HCT116 (cell line): Measurements from ENCODE around the gene NELFB. TPM values are rescaled to one million over a fixed set of nuclear protein-coding genes. Genes with fewer than 3 reads are reported as not detected.
"Not testable (repeated sequence)": the region's sequence is repeated elsewhere in the genome, so short reads cannot be mapped to it uniquely, and the experiment has no call there.

ENCODE experiments used
- ATAC-seq: fragments of 200-7000 bp; cut with Tn5 transposase; 2 replicates; pipeline ENCODE4 v1.9.1; 2020; ENCODE audit warnings: mild to moderate bottlenecking, moderate library complexity
- BruUV-seq: library from RNA; stranded (reverse); fragments of 400-500 nt; replicated peaks from 2 replicates; lab custom pipeline; 2021; lab: Mats Ljungman, UMichigan
- CTCF ChIA-PET: fragments of 300-600 bp; sonication (Branson Sonifier 250); formaldehyde crosslinking; loops from one replicate; lab custom pipeline; 2021; ENCODE audit warnings: antibody characterized with exemption; lab: Charles Lee
- POLR2A ChIA-PET: fragments of 300-600, 350-600 bp; sonication (Branson Sonifier 250); formaldehyde crosslinking; loops from one replicate; lab custom pipeline; 2021; ENCODE audit warnings: antibody characterized with exemption; lab: Charles Lee
- RAD21 ChIA-PET, 2 experiments: fragments of 300-600 bp; sonication (Branson Sonifier 250); formaldehyde crosslinking; loops; one replicate each; lab custom pipeline; 2023; ENCODE audit warnings: low total read pairs in 2 of 2; ENCODE audit not compliant: uncharacterized antibody in 2 of 2, unreplicated experiment in 2 of 2, low non-redundant PET in 1 of 2; lab: Charles Lee
- DNase-seq: peaks from one replicate; pipeline ENCODE4 v3.0.0-alpha.2; 2010; ENCODE audit warnings: low read depth, low spot score
- H2AFZ ChIP-seq: fragments of 200-600 bp; shearing (Covaris generic), sonication (generic); 2 replicates; pipeline ENCODE4 v1.6.1; 2017; ENCODE audit warnings: low read depth, mixed run types, mixed read lengths, antibody characterized with exemption, low read length; ENCODE audit not compliant: poor library complexity, severe bottlenecking
- H3K27ac ChIP-seq: 2 replicates; pipeline ENCODE4 v1.5.1; 2012; ENCODE audit warnings: low read depth, low read length
- H3K27me3 ChIP-seq: fragments of 200-600 bp; sonication (generic); 2 replicates; pipeline ENCODE4 v1.6.1; 2016; ENCODE audit warnings: mixed run types, low read length, mixed read lengths; ENCODE audit not compliant: insufficient read depth
- H3K36me3 ChIP-seq, 2 experiments: fragments of 200-500 bp in 1 of 2; fragments of 200-600 bp in 1 of 2; sonication (Bioruptor generic) in 1 of 2; sonication (generic) in 1 of 2; 2 replicates each; pipeline versions ENCODE4 v1.5.1 to v1.6.1; 2014 to 2016; ENCODE audit warnings: low read length in 2 of 2, inconsistent platforms in 1 of 2, mixed read lengths in 1 of 2, mixed run types in 1 of 2; ENCODE audit not compliant: insufficient read depth in 2 of 2, control insufficient read depth in 1 of 2
- H3K4me1 ChIP-seq, 2 experiments: fragments of 200-600 bp in 1 of 2; sonication (generic) in 1 of 2; 2 replicates each; pipeline versions ENCODE4 v1.5.1 to v1.6.1; 2012 to 2017; ENCODE audit warnings: low read length in 2 of 2, inconsistent platforms in 1 of 2, mild to moderate bottlenecking in 1 of 2, mixed read lengths in 1 of 2, mixed run types in 1 of 2, moderate library complexity in 1 of 2; ENCODE audit not compliant: insufficient read depth in 2 of 2, control insufficient read depth in 1 of 2
- H3K4me2 ChIP-seq: fragments of 200-600 bp; sonication (generic); 2 replicates; pipeline ENCODE4 v1.6.1; 2017; ENCODE audit warnings: mixed run types, low read length, mixed read lengths
- H3K4me3 ChIP-seq, 2 experiments: fragments of 200-600 bp in 1 of 2; sonication (generic) in 1 of 2; replicated peaks in 1 of 2; 2 replicates each; pipeline ENCODE4 v1.5.1; 2011 to 2016; ENCODE audit warnings: low read length in 2 of 2, control low read depth in 1 of 2, low read depth in 1 of 2, mild to moderate bottlenecking in 1 of 2, mixed read lengths in 1 of 2, mixed run types in 1 of 2
- H3K79me2 ChIP-seq: fragments of 200-600 bp; sonication (generic); 2 replicates; pipeline ENCODE4 v1.6.1; 2017; ENCODE audit warnings: mild to moderate bottlenecking, mixed run types, low read length, moderate library complexity, mixed read lengths; ENCODE audit not compliant: insufficient read depth
- H3K9ac ChIP-seq: fragments of 200-600 bp; sonication (generic); 2 replicates; pipeline ENCODE4 v1.6.1; 2016; ENCODE audit warnings: low read length, mixed read lengths
- H3K9me2 ChIP-seq: fragments of 200-600 bp; sonication (generic), shearing (Covaris generic); 2 replicates; pipeline ENCODE4 v1.6.1; 2017; ENCODE audit warnings: mixed run types, mild to moderate bottlenecking, moderate library complexity; ENCODE audit not compliant: insufficient read depth
- H3K9me3 ChIP-seq, 2 experiments: fragments of 200-500 bp in 1 of 2; fragments of 200-600 bp in 1 of 2; sonication (Bioruptor generic) in 1 of 2; sonication (generic) in 1 of 2; 2 replicates each; pipeline ENCODE4 v1.6.1; 2014 to 2017; ENCODE audit warnings: low read length in 2 of 2, mixed read lengths in 2 of 2, inconsistent platforms in 1 of 2, low read depth in 1 of 2, mild to moderate bottlenecking in 1 of 2, mixed run types in 1 of 2, moderate library complexity in 1 of 2; ENCODE audit not compliant: control insufficient read depth in 1 of 2, insufficient read depth in 1 of 2
- H4K20me1 ChIP-seq: fragments of 200-600 bp; sonication (generic), shearing (Covaris generic); 2 replicates; pipeline ENCODE4 v1.6.1; 2017; ENCODE audit warnings: mixed run types, mild to moderate bottlenecking, moderate library complexity; ENCODE audit not compliant: insufficient read depth
- CEBPB ChIP-seq: IDR thresholded peaks from 2 replicates; pipeline ENCODE4 v1.6.1; 2012; ENCODE audit warnings: low read depth
- RAD21 ChIP-seq: IDR thresholded peaks from 2 replicates; pipeline ENCODE4 v1.6.1; 2012; ENCODE audit warnings: low read depth, mild to moderate bottlenecking
- ZFX ChIP-seq: fragments of 450-650 bp; IDR thresholded peaks from 2 replicates; pipeline ENCODE4 v1.6.1; 2017
- intact Hi-C: fragments of 100-400 bp; cut with micrococcal nuclease; formaldehyde crosslinking; loops from 2 replicates; pipeline ENCODE4 v1.10.0; 2022
- total RNA-seq: library from RNA; stranded (reverse); gene quantifications from one replicate; pipeline ENCODE4 v1.2.1, GENCODE V29; 2021; ENCODE audit not compliant: unreplicated experiment
- TF ChIP-seq, protein P1 (sequence below): IDR thresholded peaks from 2 replicates; pipeline ENCODE4 v1.6.1; 2011; ENCODE audit warnings: mild to moderate bottlenecking, low read length, moderate library complexity; ENCODE audit not compliant: insufficient replicate concordance; ENCODE audit errors: extremely low read depth

The NELFB gene
- total RNA-seq, 1 experiment from 2014 or later, result 86.4 TPM

DNA sequence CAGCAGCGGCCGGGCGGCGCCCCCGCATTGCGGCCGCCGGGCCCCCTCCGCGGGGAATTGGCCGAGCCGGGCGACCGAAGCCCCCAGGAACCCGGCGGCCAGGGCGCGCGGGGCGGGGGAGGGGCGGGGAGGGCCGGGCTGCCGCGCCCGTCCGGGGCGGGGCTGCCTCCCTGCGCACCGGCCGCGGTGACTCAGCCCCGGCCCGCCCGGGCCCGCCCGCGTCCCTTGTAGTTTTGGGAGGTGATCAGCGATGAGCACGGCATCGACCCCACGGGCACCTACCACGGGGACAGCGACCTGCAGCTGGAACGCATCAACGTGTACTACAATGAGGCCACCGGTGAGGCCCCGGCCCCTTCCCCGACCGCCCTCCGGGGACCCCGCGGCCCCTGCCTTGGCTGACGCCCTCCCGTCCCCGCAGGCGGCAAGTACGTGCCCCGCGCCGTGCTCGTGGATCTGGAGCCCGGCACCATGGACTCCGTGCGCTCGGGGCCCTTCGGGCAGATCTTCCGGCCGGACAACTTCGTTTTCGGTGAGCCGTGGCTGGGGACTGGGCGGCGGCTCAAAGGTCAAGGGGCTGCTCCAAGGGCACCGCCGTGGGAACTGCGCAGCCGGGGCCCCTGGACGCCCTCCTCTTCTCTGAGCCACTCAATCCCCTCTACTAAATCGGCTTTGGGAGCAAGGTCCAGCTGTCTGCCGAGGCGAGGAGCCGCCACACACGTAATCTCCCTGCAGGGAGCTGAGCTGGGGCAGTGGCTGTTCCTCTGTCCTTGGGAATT, 13.4 kb upstream of the NELFB start:
- peak; percentile 14 for ATAC-seq

DNA sequence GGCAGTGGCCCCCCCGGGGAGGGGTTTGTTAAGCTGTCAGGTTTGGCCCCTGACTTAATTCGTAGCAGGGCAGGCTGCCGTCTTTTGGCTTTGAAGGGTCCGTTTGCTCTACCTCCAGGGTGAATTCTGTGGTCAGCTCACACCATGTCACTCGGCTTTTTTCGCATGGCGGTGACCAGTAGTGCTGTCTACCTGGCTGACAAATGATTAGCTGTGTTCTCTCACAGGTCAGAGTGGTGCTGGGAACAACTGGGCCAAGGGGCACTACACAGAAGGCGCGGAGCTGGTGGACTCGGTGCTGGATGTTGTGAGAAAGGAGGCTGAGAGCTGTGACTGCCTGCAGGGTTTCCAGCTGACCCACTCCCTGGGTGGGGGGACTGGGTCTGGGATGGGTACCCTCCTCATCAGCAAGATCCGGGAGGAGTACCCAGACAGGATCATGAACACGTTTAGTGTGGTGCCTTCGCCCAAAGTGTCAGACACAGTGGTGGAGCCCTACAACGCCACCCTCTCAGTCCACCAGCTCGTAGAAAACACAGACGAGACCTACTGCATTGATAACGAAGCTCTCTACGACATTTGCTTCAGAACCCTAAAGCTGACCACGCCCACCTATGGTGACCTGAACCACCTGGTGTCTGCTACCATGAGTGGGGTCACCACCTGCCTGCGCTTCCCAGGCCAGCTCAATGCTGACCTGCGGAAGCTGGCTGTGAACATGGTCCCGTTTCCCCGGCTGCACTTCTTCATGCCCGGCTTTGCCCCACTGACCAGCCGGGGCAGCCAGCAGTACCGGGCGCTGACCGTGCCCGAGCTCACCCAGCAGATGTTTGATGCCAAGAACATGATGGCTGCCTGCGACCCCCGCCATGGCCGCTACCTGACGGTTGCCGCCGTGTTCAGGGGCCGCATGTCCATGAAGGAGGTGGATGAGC, 12.6 kb upstream of the NELFB start:
- Histone ChIP-seq H3K9ac (peak overlapping the region; percentile 93), H3K27me3 (no peaks in the 10 kb centered on the region), H3K4me2 (peak overlapping the region; percentile 98), H3K9me3 (no peaks in the 10 kb centered on the region)
- DNase-seq (no peak), ATAC-seq (no peak)
- intact Hi-C loops, result no loop called here
- TF ChIP-seq, protein P1, sequence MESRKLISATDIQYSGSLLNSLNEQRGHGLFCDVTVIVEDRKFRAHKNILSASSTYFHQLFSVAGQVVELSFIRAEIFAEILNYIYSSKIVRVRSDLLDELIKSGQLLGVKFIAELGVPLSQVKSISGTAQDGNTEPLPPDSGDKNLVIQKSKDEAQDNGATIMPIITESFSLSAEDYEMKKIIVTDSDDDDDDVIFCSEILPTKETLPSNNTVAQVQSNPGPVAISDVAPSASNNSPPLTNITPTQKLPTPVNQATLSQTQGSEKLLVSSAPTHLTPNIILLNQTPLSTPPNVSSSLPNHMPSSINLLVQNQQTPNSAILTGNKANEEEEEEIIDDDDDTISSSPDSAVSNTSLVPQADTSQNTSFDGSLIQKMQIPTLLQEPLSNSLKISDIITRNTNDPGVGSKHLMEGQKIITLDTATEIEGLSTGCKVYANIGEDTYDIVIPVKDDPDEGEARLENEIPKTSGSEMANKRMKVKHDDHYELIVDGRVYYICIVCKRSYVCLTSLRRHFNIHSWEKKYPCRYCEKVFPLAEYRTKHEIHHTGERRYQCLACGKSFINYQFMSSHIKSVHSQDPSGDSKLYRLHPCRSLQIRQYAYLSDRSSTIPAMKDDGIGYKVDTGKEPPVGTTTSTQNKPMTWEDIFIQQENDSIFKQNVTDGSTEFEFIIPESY, result no peak
- TF ChIP-seq, all 23 proteins: peak for 0
- peak overlapping the region; percentile 85 to 96 for H3K4me3 ChIP-seq
- ChIA-PET RAD21 (interaction anchor here in 1 of 2 experiments (0.6 kb wide), 1 partner anchor 44 kb away, joined by 4 read pairs; no protein-coding TSS in a partner anchor), POLR2A (interaction anchor here (0.7 to 1.7 kb wide), 9 partner anchors 10 to 166 kb away, joined by 3 to 13 read pairs (median 3); partner anchors contain the start of genes NELFB, RNF224, TPRN and UAP1L1), CTCF (interaction anchor here (0.6 kb wide), 1 partner anchor 18 kb away, joined by 4 read pairs; no protein-coding TSS in a partner anchor)
- H3K36me3 ChIP-seq, result peaks cover 11 to 21% of the 10 kb centered on the region in 2 experiments
- peaks cover 40% of the 10 kb centered on the region for H3K79me2 ChIP-seq
- H3K9me2 ChIP-seq, result no peaks in the 10 kb centered on the region
- H3K27ac ChIP-seq, result peak overlapping the region; percentile 96
- H2AFZ ChIP-seq, result no peak overlapping the region
- peaks cover 21% of the 10 kb centered on the region; the same call in 1 of the 2 replicates for H4K20me1 ChIP-seq
- peaks cover 21 to 46% of the 10 kb centered on the region in 2 experiments for H3K4me1 ChIP-seq
- no TSS peak for BruUV-seq

More for the DNA sequence above, 13.4 kb upstream of the NELFB start:
- H3K9me2 ChIP-seq, result no peaks in the 10 kb centered on the region
- intact Hi-C loops, result loop anchor here (1.0 kb wide), 2 partner anchors 14 to 41 kb away; partner anchors contain the start of genes NELFB and TPRN
- H3K36me3 ChIP-seq, result peaks cover 11 to 21% of the 10 kb centered on the region in 2 experiments
- H3K27me3 ChIP-seq, result no peaks in the 10 kb centered on the region
- peak overlapping the region; percentile 96 for H3K27ac ChIP-seq
- CTCF ChIA-PET, result interaction anchor here (0.6 to 1.9 kb wide), 6 partner anchors 12 to 212 kb away, joined by 3 to 10 read pairs (median 4); partner anchors contain the start of gene MAN1B1
- peaks cover 21% of the 10 kb centered on the region; the same call in 1 of the 2 replicates for H4K20me1 ChIP-seq
- TF ChIP-seq RAD21 (no peak), CEBPB (no peak), ZFX (peak; percentile 33; the same call in 1 of the 2 replicates)
- no peaks in the 10 kb centered on the region for H3K9me3 ChIP-seq
- H3K4me3 ChIP-seq, result peak overlapping the region; percentile 85 to 96
- no peak for DNase-seq
- peak overlapping the region; percentile 93 for H3K9ac ChIP-seq
- POLR2A ChIA-PET, result interaction anchor here (0.7 to 1.9 kb wide), 22 partner anchors 8 to 195 kb away, joined by 3 to 39 read pairs (median 6); partner anchors contain the start of genes ANAPC2, MAN1B1, NELFB and RNF224
- H3K4me1 ChIP-seq, result peaks cover 29 to 55% of the 10 kb centered on the region in 2 experiments
- peaks cover 40% of the 10 kb centered on the region for H3K79me2 ChIP-seq
- no peak overlapping the region for H2AFZ ChIP-seq
- BruUV-seq, result TSS peak; percentile 74
- RAD21 ChIA-PET, result interaction anchor here in 1 of 2 experiments (0.6 kb wide), 1 partner anchor 45 kb away, joined by 4 read pairs; no protein-coding TSS in a partner anchor
- H3K4me2 ChIP-seq, result peak overlapping the region; percentile 98

GRCh38 chr9:137243266-137243625, 11.9 kb upstream of the NELFB start:
- POLR2A ChIA-PET, result interaction anchor here (1.1 to 1.7 kb wide), 4 partner anchors 11 to 54 kb away, joined by 3 to 13 read pairs (median 3); partner anchors contain the start of genes NELFB and RNF224
- H3K27me3 ChIP-seq, H3K9me3 ChIP-seq, ATAC-seq, H2AFZ ChIP-seq, H3K9ac ChIP-seq, CTCF ChIA-PET, H3K9me2 ChIP-seq, DNase-seq, BruUV-seq, intact Hi-C loops, H3K4me3 ChIP-seq, RAD21 ChIA-PET: not testable (repeated sequence)
- peaks cover 15 to 39% of the 10 kb centered on the region in 2 experiments for H3K4me1 ChIP-seq
- peak overlapping the region; percentile 11; the same call in 1 of the 2 replicates for H3K27ac ChIP-seq
- peaks cover 40% of the 10 kb centered on the region for H3K79me2 ChIP-seq
- H3K4me2 ChIP-seq, result 0 out of 2 replicates have a peak overlapping the region, but pooled peaks have one; percentile 10
- H4K20me1 ChIP-seq, result peaks cover 21% of the 10 kb centered on the region; the same call in 1 of the 2 replicates
- H3K36me3 ChIP-seq, result peaks cover 11 to 21% of the 10 kb centered on the region in 2 experiments
